MG63 (cell line): ENCODE measurements around the gene DACH1. TPM values are rescaled to one million over a fixed set of nuclear protein-coding genes. Genes with fewer than 3 reads are reported as not detected.

Experiments used
- DNase-seq: peaks from one replicate; pipeline ENCODE4 v3.0.0-alpha.2; 2020
- H3K27me3 ChIP-seq: fragments of 250-450 bp; sonication (Bioruptor Pico); 2 replicates; pipeline ENCODE4 v1.5.1; 2020; ENCODE audit warnings: mild to moderate bottlenecking, moderate library complexity
- H3K36me3 ChIP-seq: fragments of 250-450 bp; sonication (Bioruptor Pico); 2 replicates; pipeline ENCODE4 v1.5.1; 2020; ENCODE audit warnings: mild to moderate bottlenecking, moderate library complexity
- H3K4me3 ChIP-seq: fragments of 250-450 bp; sonication (Bioruptor Pico); 2 replicates; pipeline ENCODE4 v1.5.1; 2020; ENCODE audit warnings: mild to moderate bottlenecking, moderate library complexity
- H3K9me3 ChIP-seq: fragments of 250-450 bp; sonication (Bioruptor Pico); 2 replicates; pipeline ENCODE4 v1.5.1; 2020; ENCODE audit warnings: mild to moderate bottlenecking, moderate library complexity
- total RNA-seq: library from RNA; depleted of rRNA; stranded (reverse); fragments of >200 nt; shearing (Covaris generic); gene quantifications from 2 replicates; pipeline ENCODE4 v1.2.3, GENCODE V29; 2014; ENCODE audit warnings: low replicate concordance

Gene DACH1
- total RNA-seq, 1 experiment from 2014 or later = not detected

DNA sequence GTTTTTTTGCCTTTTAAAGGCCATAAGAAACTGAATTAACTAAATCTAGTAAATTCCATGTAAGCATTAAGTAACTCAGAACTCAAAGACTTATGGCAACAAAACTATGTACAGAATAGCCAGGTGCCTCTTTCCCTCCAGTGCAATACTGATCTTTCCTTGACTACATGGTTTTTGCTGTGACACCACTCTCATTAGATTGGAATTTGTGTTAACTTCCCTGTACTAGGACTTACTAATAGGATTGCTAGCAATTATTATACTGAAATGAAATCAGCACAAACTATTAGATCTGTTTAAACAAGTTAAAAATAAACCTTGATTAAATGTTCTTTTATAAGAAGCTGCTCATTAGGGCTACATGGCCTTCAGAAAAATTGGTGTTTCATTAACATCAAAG lies 96.3 kb downstream of the DACH1 start:
- Histone ChIP-seq H3K27me3 (no peaks in the 10 kb centered on the region), H3K4me3 (no peak overlapping the region), H3K36me3 (no peaks in the 10 kb centered on the region), H3K9me3 (no peaks in the 10 kb centered on the region)
- DNase-seq = no peak

DNA sequence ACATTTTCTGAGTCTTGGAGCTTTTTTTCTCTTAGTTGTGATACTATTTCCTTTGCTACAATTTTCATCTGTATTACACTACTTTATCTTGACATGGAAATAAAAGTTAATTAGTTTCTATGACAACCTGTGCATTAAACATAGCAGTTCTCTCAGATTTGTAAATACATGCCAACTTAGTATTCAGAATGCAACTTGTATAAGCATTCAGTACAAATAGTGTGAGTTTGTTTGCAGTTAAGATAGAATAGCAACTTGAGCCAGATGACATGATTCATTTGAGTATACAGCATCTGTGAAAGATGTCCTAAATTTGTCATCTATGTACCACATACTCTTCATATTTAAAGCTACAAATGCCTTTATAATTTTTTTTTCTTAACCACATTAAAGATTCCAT lies 98.1 kb downstream of the DACH1 start:
- no peak for DNase-seq
- H3K36me3 ChIP-seq = no peaks in the 10 kb centered on the region

DNA sequence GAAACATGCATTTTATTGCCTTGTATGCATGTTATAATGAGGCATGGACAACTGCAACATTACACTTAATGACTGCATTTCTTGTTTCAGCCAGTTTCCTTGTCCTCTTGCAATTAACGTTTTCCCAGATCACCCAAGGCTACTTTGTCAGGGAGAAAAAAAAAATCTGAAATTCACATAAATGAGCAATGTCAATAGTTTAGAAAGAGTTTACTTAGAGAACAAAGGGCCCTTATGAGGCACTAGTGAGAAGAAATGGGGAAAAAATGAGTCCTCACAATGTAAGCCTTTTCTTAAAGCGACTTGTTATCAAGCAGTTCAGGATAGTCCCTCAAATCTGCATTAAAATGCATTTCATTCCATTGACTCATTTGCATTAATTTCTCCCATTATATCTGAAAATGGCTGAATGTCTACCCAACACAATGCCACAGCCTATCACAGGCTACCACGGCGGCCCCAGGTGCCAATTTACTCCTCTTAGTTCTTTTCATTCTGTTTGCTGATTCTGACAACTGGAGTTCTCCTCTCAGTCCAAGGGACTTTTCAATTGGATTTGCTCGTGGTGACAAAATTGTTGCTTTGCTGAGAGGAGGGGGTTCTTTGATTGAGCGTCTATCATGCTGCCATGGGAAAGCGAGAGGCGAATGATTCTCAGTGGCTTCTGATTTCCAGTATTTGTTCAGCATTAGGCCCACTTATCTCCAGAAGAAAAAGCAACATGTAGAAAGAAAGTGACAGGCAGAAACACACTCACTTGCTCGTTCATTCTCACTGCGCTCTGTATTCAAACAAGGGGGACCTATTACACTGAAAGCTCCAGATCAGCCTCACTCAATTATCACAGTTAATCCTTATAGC lies 107.1 kb downstream of the DACH1 start:
- Histone ChIP-seq H3K27me3 (no peaks in the 10 kb centered on the region), H3K36me3 (no peaks in the 10 kb centered on the region), H3K4me3 (no peak overlapping the region), H3K9me3 (no peaks in the 10 kb centered on the region)
- no peak for DNase-seq

More for the DNA sequence above, 98.1 kb downstream of the DACH1 start:
- no peak overlapping the region for H3K4me3 ChIP-seq
- no peaks in the 10 kb centered on the region for H3K27me3 ChIP-seq
- no peaks in the 10 kb centered on the region for H3K9me3 ChIP-seq

DNA sequence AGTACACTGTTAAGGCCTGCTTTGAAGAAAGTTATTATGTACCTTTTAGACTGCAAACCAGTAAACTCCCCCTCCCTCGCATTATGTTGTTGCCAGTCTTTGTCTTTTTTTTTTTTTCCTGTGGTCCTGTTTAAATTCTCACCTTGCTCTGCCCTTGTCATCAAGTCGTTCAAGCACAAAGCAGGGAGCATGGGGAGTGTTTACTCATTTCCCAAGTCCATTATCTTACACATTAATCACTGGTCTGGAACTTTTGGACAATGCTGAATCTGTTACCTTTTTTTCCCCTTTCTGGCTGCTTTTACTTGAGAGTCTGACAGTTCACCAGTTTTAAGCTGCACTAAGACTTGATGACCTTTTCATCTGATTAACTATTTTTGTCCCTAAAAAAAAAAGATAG lies 108.2 kb downstream of the DACH1 start:
- no peaks in the 10 kb centered on the region for H3K27me3 ChIP-seq
- H3K4me3 ChIP-seq = no peak overlapping the region
- H3K36me3 ChIP-seq = no peaks in the 10 kb centered on the region
- DNase-seq = no peak
- no peaks in the 10 kb centered on the region for H3K9me3 ChIP-seq

DNA sequence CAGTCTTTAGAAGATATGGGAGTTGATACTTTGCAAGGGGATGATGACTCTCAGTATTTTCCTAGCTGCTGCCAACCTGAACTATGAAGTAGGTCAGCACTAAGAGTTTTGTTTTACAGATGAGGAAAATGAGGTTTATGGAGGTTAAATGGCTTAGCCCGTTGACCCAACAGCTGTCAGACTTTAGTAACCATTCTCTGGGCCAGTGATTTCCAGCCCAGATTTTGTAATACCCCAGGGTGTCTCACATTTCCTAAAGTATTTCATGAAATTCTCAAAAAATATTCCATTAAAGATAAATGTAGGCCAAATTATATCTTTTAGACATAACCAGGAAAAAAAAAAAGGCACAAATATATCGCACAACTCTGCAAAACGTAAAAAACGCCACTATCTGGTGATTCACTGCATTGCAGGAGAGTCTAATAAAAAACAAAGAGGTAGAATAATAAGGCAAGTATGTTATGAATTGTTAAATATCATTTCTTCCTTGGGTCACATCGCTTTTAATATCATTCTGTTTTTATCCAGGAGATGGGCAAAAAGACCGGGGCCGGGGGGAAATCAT lies 112.5 kb downstream of the DACH1 start:
- Histone ChIP-seq H3K4me3 (no peak overlapping the region), H3K9me3 (no peaks in the 10 kb centered on the region), H3K27me3 (no peaks in the 10 kb centered on the region), H3K36me3 (no peaks in the 10 kb centered on the region)
- DNase-seq = no peak

DNA sequence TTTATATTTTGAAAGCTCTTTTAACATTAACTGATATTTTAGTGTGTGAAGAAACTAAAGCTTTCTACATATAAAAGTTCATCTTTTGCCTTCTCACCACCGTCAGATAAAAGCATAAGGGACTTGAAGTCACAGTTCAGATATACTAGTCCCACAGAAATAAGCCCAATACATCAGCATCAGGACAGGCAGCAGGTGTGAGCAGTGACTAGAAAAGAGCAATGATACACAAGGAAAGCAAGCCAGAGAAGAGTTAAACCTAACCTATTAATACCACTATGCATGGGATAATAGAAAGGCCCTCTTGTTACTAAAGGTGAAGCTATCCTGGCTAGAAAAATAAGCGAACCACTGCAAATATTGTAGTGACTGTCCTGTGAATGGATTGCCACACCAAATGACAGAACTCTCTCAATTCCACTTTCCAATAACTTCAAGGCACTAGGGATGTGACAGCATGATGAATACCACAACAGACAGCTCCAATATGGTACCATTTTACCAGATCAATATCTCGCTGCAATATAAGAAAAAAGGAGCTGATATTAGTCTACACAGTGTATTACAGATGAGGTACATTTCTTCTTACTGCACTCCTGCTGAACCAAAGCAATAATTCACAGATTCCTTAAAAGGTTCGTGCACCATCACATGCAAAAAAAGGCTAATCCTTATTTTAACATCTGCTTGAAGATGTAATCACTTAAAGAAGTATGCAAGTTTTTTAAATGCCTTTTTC lies 114.1 kb downstream of the DACH1 start:
- Histone ChIP-seq H3K27me3 (no peaks in the 10 kb centered on the region), H3K9me3 (no peaks in the 10 kb centered on the region), H3K4me3 (no peak overlapping the region), H3K36me3 (no peaks in the 10 kb centered on the region)
- no peak for DNase-seq

DNA sequence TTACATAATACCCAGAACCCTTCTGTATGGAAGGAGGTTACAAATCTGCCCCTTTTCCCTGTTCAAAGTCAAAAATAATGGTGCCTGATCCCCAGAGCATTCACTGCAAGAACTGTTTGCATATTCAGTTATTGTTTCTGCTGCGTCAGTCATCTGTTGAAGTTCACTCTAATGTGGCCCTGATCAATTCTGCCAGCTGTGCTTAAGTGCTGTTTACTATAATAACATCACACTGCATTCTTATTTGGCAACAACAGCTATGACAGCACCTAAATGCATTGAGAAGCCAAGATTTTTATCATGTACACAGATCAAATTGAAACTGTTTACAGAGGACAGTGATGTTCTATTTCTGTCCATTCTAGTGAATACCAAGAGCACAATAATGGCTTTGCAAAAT lies 115.9 kb downstream of the DACH1 start:
- Histone ChIP-seq H3K9me3 (no peaks in the 10 kb centered on the region), H3K36me3 (no peaks in the 10 kb centered on the region), H3K27me3 (no peaks in the 10 kb centered on the region), H3K4me3 (no peak overlapping the region)
- no peak for DNase-seq

DNA sequence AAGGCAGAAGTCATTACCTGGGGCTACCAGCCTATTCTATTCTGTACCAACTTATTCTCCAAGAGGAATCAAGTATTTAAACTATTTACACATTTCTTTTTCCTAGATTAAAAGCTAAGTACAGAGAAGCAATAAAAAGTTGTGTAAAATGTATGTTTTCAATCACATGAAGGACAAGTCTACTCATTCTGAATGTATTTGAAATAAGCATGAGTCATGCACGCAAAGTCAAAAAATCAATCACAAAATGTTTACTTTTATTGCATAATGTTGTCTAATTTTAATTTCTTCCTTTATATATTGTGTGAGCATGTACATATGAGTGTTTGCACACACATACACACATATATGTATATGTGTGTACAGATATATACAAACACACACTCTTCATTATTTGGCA lies 136.7 kb downstream of the DACH1 start:
- H3K36me3 ChIP-seq = no peaks in the 10 kb centered on the region

DNA sequence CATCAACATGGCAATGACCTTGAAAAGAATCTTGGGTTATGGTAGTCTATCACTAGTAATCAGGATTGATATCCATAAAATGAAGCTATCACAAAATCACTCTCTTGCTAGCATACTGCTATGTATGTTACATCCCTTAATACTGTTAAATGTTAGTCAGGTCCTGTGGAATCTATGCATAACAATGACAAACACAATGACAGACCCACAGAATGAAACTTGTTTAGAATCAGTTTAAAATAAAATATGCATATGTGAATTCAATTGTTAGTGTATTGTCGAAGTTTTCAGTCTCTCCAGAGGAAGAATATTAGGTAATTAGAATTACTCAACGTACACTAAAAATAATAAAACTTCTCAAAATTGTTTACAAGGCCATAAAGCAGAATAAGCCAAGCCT lies 137.6 kb downstream of the DACH1 start:
- Histone ChIP-seq H3K27me3 (no peaks in the 10 kb centered on the region), H3K4me3 (no peak overlapping the region), H3K9me3 (no peaks in the 10 kb centered on the region), H3K36me3 (no peaks in the 10 kb centered on the region)
- DNase-seq = no peak

More for the DNA sequence above, 136.7 kb downstream of the DACH1 start:
- DNase-seq = no peak
- Histone ChIP-seq H3K4me3 (no peak overlapping the region), H3K27me3 (no peaks in the 10 kb centered on the region), H3K9me3 (no peaks in the 10 kb centered on the region)

DNA sequence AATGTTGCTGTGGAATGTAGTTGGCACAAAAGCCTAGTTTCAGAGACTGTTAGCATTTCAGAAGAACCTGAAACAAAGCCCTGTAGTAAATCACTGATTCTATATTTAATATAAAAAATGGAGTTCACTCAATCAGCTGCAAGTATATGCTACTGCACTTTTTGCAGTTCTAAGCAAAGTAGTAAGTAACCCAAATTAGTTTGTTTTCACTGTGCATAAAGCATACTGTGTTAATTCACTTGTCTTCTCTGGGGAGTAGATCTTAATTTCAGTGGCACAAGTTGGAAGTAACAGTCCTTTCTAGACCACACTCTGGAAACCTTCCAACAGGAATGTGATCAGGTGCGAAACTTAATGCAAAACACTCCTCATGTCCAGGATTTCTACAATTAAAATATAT lies 139.3 kb downstream of the DACH1 start:
- H3K4me3 ChIP-seq = no peak overlapping the region
- no peak for DNase-seq
- H3K27me3 ChIP-seq = no peaks in the 10 kb centered on the region
- H3K36me3 ChIP-seq = no peaks in the 10 kb centered on the region
- H3K9me3 ChIP-seq = no peaks in the 10 kb centered on the region

DNA sequence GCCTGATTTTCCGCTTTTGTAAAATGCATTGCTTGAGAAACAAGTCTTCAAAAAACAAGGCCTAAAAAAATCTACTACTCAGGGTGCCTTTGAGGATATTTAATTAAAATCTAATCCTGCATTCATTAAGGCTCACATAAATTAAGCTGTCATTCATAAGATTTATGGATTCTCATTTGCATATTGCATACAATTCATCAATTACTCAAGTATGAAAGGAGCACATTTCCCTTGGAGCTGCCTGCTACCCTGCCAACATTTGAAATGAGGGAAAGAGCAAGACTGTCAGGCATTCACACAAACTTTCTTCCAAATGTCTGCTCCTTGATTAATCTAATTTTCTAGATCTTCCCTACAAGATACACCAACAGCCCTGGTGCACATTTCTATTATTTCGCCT lies 140.0 kb downstream of the DACH1 start:
- Histone ChIP-seq H3K4me3 (no peak overlapping the region), H3K9me3 (no peaks in the 10 kb centered on the region), H3K27me3 (no peaks in the 10 kb centered on the region), H3K36me3 (no peaks in the 10 kb centered on the region)
- DNase-seq = no peak

DNA sequence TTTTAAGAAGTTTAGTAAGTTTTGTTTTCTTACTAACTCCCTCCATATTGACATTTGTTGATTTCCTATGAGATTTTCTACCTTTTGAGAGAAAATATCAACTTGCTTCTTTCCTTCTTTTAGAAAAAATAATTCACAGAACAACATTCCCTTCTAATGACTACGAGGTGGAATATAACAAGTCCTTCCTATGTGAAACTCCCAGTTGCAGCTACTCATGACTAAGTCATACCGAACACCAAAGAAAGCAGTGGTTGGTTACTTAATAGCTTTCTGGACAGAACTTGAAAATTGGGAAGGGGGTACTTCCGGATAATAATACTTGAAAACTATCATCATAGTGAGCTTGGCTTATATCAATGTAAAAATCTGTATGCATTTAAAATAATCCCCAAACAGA lies 144.8 kb downstream of the DACH1 start:
- H3K4me3 ChIP-seq = no peak overlapping the region
- no peaks in the 10 kb centered on the region for H3K27me3 ChIP-seq
- DNase-seq = no peak
- no peaks in the 10 kb centered on the region for H3K36me3 ChIP-seq
- H3K9me3 ChIP-seq = no peaks in the 10 kb centered on the region

DNA sequence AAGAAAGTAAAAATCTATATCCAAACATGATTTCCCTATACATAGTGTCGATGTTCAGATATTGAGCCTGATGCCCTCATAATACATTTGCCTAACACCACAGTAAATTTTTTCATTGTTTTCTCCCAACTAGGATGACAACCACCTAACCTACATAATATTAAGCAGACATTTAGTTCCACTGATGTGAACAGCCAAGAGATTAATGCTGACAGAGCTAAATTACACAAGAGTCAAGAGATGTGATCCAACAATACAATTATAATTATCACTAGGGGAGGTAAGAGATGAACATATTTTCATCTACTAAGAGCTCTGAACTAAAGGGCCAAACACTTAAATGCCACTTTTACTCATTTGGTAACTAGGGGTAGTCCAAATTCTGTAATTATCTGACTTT lies 145.9 kb downstream of the DACH1 start:
- no peaks in the 10 kb centered on the region for H3K9me3 ChIP-seq
- H3K4me3 ChIP-seq = no peak overlapping the region
- no peak for DNase-seq
- H3K27me3 ChIP-seq = no peaks in the 10 kb centered on the region
- H3K36me3 ChIP-seq = no peaks in the 10 kb centered on the region

DNA sequence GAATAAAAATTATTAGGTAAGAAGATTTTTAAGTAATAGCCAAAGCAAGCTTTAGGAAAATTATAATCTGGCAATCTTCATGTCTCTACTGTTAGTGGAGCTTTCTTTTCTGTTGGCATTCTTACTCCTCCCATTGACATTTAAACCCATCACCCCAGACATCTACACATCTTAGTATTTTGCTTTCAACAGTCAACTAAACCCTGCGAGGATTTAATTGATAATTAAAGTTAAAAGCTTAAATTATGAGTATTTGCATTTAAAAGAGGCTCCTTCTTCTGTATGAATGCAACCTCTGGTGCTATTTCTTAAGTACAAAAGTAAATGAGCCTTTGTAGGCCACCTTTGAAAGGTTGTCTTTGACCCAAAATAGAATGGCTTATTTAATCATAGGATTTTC lies 148.1 kb downstream of the DACH1 start:
- Histone ChIP-seq H3K36me3 (no peaks in the 10 kb centered on the region), H3K4me3 (no peak overlapping the region), H3K27me3 (no peaks in the 10 kb centered on the region), H3K9me3 (no peaks in the 10 kb centered on the region)
- DNase-seq = no peak

DNA sequence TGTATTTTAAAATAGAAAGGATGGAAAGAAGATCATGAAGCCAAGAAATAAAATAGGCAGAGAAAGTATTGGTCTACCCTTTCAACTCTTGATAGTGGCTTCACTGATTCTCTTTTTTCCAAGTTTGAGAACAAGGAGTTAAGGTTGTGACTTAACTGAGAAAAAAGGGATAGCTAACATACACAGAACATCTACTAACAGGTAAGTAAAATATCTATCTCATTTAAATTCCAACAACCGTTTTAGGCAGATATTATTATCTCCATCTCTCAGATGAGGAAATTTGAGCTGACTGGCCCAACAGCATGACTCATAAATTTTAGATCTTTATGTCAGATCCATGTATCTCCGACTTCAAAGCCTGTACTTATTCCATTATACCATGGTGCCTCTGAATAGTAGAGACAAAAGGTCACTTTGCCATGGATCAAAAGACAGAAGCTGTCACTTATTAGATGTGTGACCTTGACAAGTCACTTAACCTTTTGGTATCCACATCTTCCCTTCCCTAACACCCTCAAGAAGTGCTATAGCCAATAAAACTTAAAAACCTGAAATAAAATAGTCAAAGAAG lies 152.1 kb downstream of the DACH1 start:
- H3K4me3 ChIP-seq = no peak overlapping the region
- no peaks in the 10 kb centered on the region for H3K9me3 ChIP-seq
- no peak for DNase-seq
- no peaks in the 10 kb centered on the region for H3K36me3 ChIP-seq
- H3K27me3 ChIP-seq = no peaks in the 10 kb centered on the region

DNA sequence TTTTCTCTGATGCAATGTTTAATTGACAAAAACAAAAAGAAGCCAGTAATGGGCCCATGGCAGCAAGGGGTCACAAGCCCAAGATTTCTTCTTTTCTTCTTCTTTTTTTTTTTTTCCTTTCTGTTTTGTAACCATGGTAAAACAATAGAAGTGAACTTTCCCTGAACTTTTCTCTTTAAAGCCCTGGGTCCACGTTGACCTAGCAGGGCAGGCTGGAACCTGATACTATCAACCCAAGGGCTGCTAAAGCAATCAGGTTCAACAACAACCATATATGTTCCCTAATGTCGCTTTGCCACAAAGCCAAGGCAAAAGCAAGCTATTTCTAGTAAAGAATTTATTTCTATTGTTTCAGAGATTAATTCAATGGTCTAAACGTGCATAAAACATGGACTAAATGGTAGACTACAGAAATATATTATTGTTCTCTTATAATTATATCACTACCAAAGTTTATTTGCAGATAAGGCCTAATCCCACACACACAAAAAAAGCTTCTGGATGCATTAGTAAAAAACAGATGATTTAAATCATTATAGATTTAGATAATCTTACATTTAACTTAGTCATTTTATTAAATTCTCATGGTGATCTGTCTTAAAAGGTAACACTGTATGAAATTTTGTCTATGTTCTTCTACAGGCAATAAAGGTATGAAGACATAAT lies 153.9 kb downstream of the DACH1 start:
- Histone ChIP-seq H3K36me3 (no peaks in the 10 kb centered on the region), H3K9me3 (no peaks in the 10 kb centered on the region), H3K4me3 (no peak overlapping the region), H3K27me3 (no peaks in the 10 kb centered on the region)
- no peak for DNase-seq

DNA sequence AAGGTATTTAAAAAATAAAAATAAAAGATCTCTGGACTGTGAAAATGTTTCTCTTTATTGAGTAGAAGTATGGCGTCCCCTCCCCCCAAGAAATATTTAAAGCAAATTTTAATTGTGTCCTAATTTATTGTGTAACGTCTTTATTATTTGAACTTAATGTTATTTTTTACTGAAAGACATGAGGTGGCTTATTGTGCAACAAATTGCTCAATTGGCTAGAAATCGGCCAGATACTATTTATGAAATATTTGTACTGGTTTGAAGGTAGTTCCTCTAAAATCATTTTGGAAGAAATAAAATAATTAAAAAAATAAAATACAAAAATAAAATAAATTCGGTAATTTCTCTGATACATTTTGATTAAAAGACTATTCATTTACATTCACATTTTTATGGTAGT lies 162.3 kb downstream of the DACH1 start:
- Histone ChIP-seq H3K36me3 (no peaks in the 10 kb centered on the region), H3K4me3 (no peak overlapping the region), H3K27me3 (no peaks in the 10 kb centered on the region), H3K9me3 (no peaks in the 10 kb centered on the region)
- no peak for DNase-seq
